GM23338 (cell line): ENCODE results near the gene DDX5. TPM values are rescaled to one million over a fixed set of nuclear protein-coding genes. Genes with fewer than 3 reads are reported as not detected.

Source experiments
- ATAC-seq: fragments of 200-7000 bp; cut with Tn5 transposase; 3 replicates; pipeline ENCODE4 v1.9.1; 2020
- DNase-seq: peaks from one replicate; pipeline ENCODE4 v3.0.0-alpha.2; 2015; ENCODE audit warnings: low spot score
- H2AFZ ChIP-seq: fragments of 200-600 bp; sonication (generic); 2 replicates; pipeline ENCODE4 v1.8.0; 2016; ENCODE audit warnings: antibody characterized with exemption, mild to moderate bottlenecking, moderate library complexity
- H3F3A ChIP-seq: fragments of 200-600 bp; sonication (generic); replicated peaks from 2 replicates; pipeline ENCODE4 v1.8.0; 2017; ENCODE audit warnings: antibody characterized with exemption, mixed run types, low read depth
- H3K27ac ChIP-seq: fragments of 200-600 bp; sonication (generic); 2 replicates; pipeline ENCODE4 v1.6.1; 2016; ENCODE audit warnings: low read depth
- H3K27me3 ChIP-seq: fragments of 200-600 bp; sonication (generic); 2 replicates; pipeline ENCODE4 v1.8.0; 2016; ENCODE audit warnings: mild to moderate bottlenecking, mixed run types, moderate library complexity; ENCODE audit not compliant: insufficient read depth
- H3K36me3 ChIP-seq: fragments of 200-600 bp; sonication (generic); 2 replicates; pipeline ENCODE4 v1.8.0; 2016; ENCODE audit warnings: mild to moderate bottlenecking; ENCODE audit not compliant: insufficient read depth
- H3K4me1 ChIP-seq: fragments of 200-600 bp; sonication (generic); 2 replicates; pipeline ENCODE4 v1.8.0; 2016; ENCODE audit warnings: mild to moderate bottlenecking, moderate library complexity; ENCODE audit not compliant: insufficient read depth
- H3K4me2 ChIP-seq: fragments of 200-600 bp; sonication (generic); 2 replicates; pipeline ENCODE4 v1.7.1; 2017; ENCODE audit warnings: mixed run types
- H3K4me3 ChIP-seq: fragments of 200-600 bp; sonication (generic); 2 replicates; pipeline ENCODE4 v1.6.1; 2016; ENCODE audit warnings: mixed run types
- H3K79me2 ChIP-seq: fragments of 200-600 bp; sonication (generic); replicated peaks from 2 replicates; pipeline ENCODE4 v1.8.0; 2017; ENCODE audit warnings: mild to moderate bottlenecking; ENCODE audit not compliant: insufficient read depth
- H3K9me2 ChIP-seq: fragments of 200-600 bp; sonication (generic); 2 replicates; pipeline ENCODE4 v1.8.0; 2017; ENCODE audit not compliant: insufficient read depth
- H4K20me1 ChIP-seq: fragments of 200-600 bp; sonication (generic); replicated peaks from 2 replicates; pipeline ENCODE4 v1.8.0; 2017; ENCODE audit warnings: mild to moderate bottlenecking; ENCODE audit not compliant: insufficient read depth
- H3K27ac Mint-ChIP-seq: 2 replicates; pipeline ENCODE4 v1.8.0; 2020; ENCODE audit warnings: inconsistent platforms, mild to moderate bottlenecking, moderate library complexity, mixed read lengths
- H3K27me3 Mint-ChIP-seq: 3 replicates; pipeline ENCODE4 v1.8.0; 2022; ENCODE audit warnings: low read depth, mild to moderate bottlenecking, moderate library complexity, mixed read lengths, inconsistent platforms; ENCODE audit not compliant: insufficient read depth, poor library complexity
- H3K36me3 Mint-ChIP-seq: 3 replicates; pipeline ENCODE4 v1.8.0; 2021; ENCODE audit warnings: low read depth, mild to moderate bottlenecking, inconsistent platforms, moderate library complexity, mixed read lengths
- H3K4me1 Mint-ChIP-seq: 3 replicates; pipeline ENCODE4 v1.8.0; 2020; ENCODE audit warnings: mild to moderate bottlenecking, inconsistent platforms, mixed read lengths
- H3K4me3 Mint-ChIP-seq: 3 replicates; pipeline ENCODE4 v1.8.0; 2021; ENCODE audit warnings: moderate library complexity, mild to moderate bottlenecking, inconsistent platforms, mixed read lengths
- H3K9me3 Mint-ChIP-seq: 3 replicates; pipeline ENCODE4 v1.8.0; 2020; ENCODE audit warnings: moderate library complexity, mild to moderate bottlenecking, inconsistent platforms, mixed read lengths
- CREB1 ChIP-seq: fragments of 250-450 bp; sonication (Bioruptor Pico); IDR thresholded peaks from 2 replicates; pipeline ENCODE4 v1.5.0; 2020; ENCODE audit warnings: low read depth, mild to moderate bottlenecking, moderate library complexity
- ETS1 ChIP-seq: IDR thresholded peaks from 2 replicates; pipeline ENCODE4 v1.6.1; 2016; ENCODE audit warnings: antibody characterized with exemption
- EZH2 ChIP-seq: fragments of 200-600 bp; sonication (generic); IDR thresholded peaks from one replicate; pipeline ENCODE4 v1.8.0; 2017; ENCODE audit warnings: antibody characterized with exemption, mild to moderate bottlenecking, low read depth; ENCODE audit not compliant: unreplicated experiment
- EZH2phosphoT487 ChIP-seq: fragments of 200-600 bp; sonication (generic); IDR thresholded peaks from one replicate; pipeline ENCODE4 v1.8.1; 2018; ENCODE audit warnings: antibody characterized with exemption; ENCODE audit not compliant: unreplicated experiment
- JUNB ChIP-seq: IDR thresholded peaks from one replicate; pipeline ENCODE4 v1.6.1; 2016; ENCODE audit warnings: antibody characterized with exemption; ENCODE audit not compliant: unreplicated experiment
- NANOG ChIP-seq: IDR thresholded peaks from 2 replicates; pipeline ENCODE4 v1.6.1; 2016; ENCODE audit warnings: antibody characterized with exemption, borderline replicate concordance
- POLR2AphosphoS5 ChIP-seq: IDR thresholded peaks from 2 replicates; pipeline ENCODE4 v1.6.1; 2016; ENCODE audit warnings: antibody characterized with exemption, low read depth
- REST ChIP-seq: IDR thresholded peaks from one replicate; pipeline ENCODE4 v1.6.1; 2018; ENCODE audit warnings: antibody characterized with exemption; ENCODE audit not compliant: unreplicated experiment
- STAT1 ChIP-seq: IDR thresholded peaks from one replicate; pipeline ENCODE4 v1.6.1; 2016; ENCODE audit warnings: antibody characterized with exemption; ENCODE audit not compliant: unreplicated experiment
- ZNF331 ChIP-seq: fragments of 250-450 bp; sonication (Bioruptor Pico); IDR thresholded peaks from 2 replicates; pipeline ENCODE4 v1.5.0; 2020; ENCODE audit warnings: low read depth, mild to moderate bottlenecking, moderate library complexity
- ZNF462 ChIP-seq: fragments of 250-450 bp; sonication (Bioruptor Pico); IDR thresholded peaks from 2 replicates; pipeline ENCODE4 v1.5.0; 2020; ENCODE audit warnings: mild to moderate bottlenecking, moderate library complexity
- polyA plus RNA-seq: library from polyadenylated mRNA; unstranded; fragments of >200 nt; fragmentation: Nextera tagmentation; extraction: Ambion mirVana; gene quantifications from 2 replicates; pipeline ENCODE4 v1.2.1, GENCODE V29; 2016
- total RNA-seq: library from RNA; depleted of rRNA; stranded (reverse); fragments of >200 nt; shearing (Covaris generic); gene quantifications from 2 replicates; pipeline ENCODE4 v1.2.3, GENCODE V29; 2014

DDX5 gene
- total and polyA plus RNA-seq, 2 experiments from 2014 or later: 400 to 447 TPM

GRCh38 chr17:64531955-64532371, 25.9 kb upstream of the DDX5 start:
- H3K9me2 ChIP-seq: no peaks in the 10 kb centered on the region
- TF ChIP-seq ZNF331: no peak
- TF ChIP-seq CREB1 (CRISPR knock-in tag): no peak
- no peak for TF ChIP-seq STAT1
- no peak for DNase-seq
- Mint-ChIP-seq H3K4me1 (no peaks in the 10 kb centered on the region), H3K27me3 (no peaks in the 10 kb centered on the region), H3K4me3 (no peak overlapping the region), H3K36me3 (peaks cover 92% of the 10 kb centered on the region), H3K9me3 (no peaks in the 10 kb centered on the region), H3K27ac (no peak overlapping the region)
- peaks cover 94% of the 10 kb centered on the region for H3K36me3 ChIP-seq
- no peak for ATAC-seq
- no peak overlapping the region for H3K27ac ChIP-seq
- H4K20me1 ChIP-seq: peaks cover 21% of the 10 kb centered on the region
- H3K4me3 ChIP-seq: no peak overlapping the region
- H3K79me2 ChIP-seq: no peaks in the 10 kb centered on the region
- no peaks in the 10 kb centered on the region for H3K4me1 ChIP-seq
- H3K4me2 ChIP-seq: no peak overlapping the region
- no peak overlapping the region for H2AFZ ChIP-seq
- no peaks in the 10 kb centered on the region for H3K27me3 ChIP-seq
- H3F3A ChIP-seq: no peaks in the 10 kb centered on the region

- H3K4me3 Mint-ChIP-seq: no peak overlapping the region
- H3K4me1 Mint-ChIP-seq: no peaks in the 10 kb centered on the region
- Histone ChIP-seq H3K4me1 (no peaks in the 10 kb centered on the region), H3K36me3 (peaks cover 93% of the 10 kb centered on the region), H3K27ac (no peak overlapping the region), H3K4me3 (no peak overlapping the region), H3K4me2 (no peak overlapping the region), H2AFZ (no peak overlapping the region), H3K79me2 (no peaks in the 10 kb centered on the region), H3F3A (no peaks in the 10 kb centered on the region), H3K9me2 (no peaks in the 10 kb centered on the region), H4K20me1 (peaks cover 15% of the 10 kb centered on the region), H3K27me3 (no peaks in the 10 kb centered on the region)
- DNase-seq: no peak
- H3K36me3 Mint-ChIP-seq: peaks cover 92% of the 10 kb centered on the region
- H3K27me3 Mint-ChIP-seq: no peaks in the 10 kb centered on the region
- ATAC-seq: no peak
- no peaks in the 10 kb centered on the region for H3K9me3 Mint-ChIP-seq
- no peak overlapping the region for H3K27ac Mint-ChIP-seq
- TF ChIP-seq ETS1 (no peak), ZNF462 (CRISPR knock-in tag) (no peak), JUNB (no peak), EZH2 (no peak), ZNF331 (no peak), POLR2AphosphoS5 (no peak), EZH2phosphoT487 (no peak), CREB1 (CRISPR knock-in tag) (no peak), REST (no peak), NANOG (no peak), STAT1 (no peak)
Observed at GRCh38 chr17:64529221-64529620, 23.1 kb upstream of the DDX5 start.
